ENCODE measurements around the gene AEBP1.
A peak's percentile ranks its signal among the peaks of the same experiment; 100 is the strongest.

The AEBP1 gene
- 0.88 to 15.0 (median 5.0) reads per million in 9 experiments for total RNA-seq

- H3K4me1 Mint-ChIP-seq (ENCODE audit: low read depth in 2 of 2): peaks cover 0 to 3% of the 10 kb centered on the region in 2 donors
- no peaks in the 10 kb centered on the region for H3K36me3 Mint-ChIP-seq (ENCODE audit: insufficient read depth)
- H3K9me3 Mint-ChIP-seq: no peaks in the 10 kb centered on the region
- DNase-seq (no peak), ATAC-seq (replicated peaks) (peak; percentile 75)
- peak within 1 kb of the TSS; percentile 40 to 58 for H3K4me3 Mint-ChIP-seq
- no peak within 1 kb of the TSS for H3K27ac Mint-ChIP-seq
- H3K27me3 Mint-ChIP-seq: peaks cover 31 to 68% of the 10 kb centered on the region in 2 donors
These were observed at the start of gene AEBP1 for GRCh38 chr7:44103923-44104859. Gene AEBP1, plus strand, starts transcription at chr7:44104345. Its CDS starts 321 bp downstream, at chr7:44104666.

- H3K27ac Mint-ChIP-seq: peak overlapping the region in 1 of 2 donors; percentile 65
- DNase-seq: no peak
- ATAC-seq (replicated peaks): no peak
- H3K36me3 Mint-ChIP-seq (ENCODE audit: insufficient read depth): peaks cover 77% of the 10 kb centered on the region
- no peak overlapping the region for H3K4me3 Mint-ChIP-seq
- peaks cover 17 to 20% of the 10 kb centered on the region in 2 donors for H3K4me1 Mint-ChIP-seq (ENCODE audit: low read depth in 2 of 2)
- H3K9me3 Mint-ChIP-seq: no peaks in the 10 kb centered on the region
- H3K27me3 Mint-ChIP-seq: no peaks in the 10 kb centered on the region
These were observed 47.5 kb upstream of the AEBP1 start for GRCh38 chr7:44056681-44057080.

GRCh38 chr7:44057181-44057848 is 46.8 kb upstream of the AEBP1 start:
- H3K36me3 Mint-ChIP-seq (ENCODE audit: insufficient read depth): peaks cover 77% of the 10 kb centered on the region
- no peaks in the 10 kb centered on the region for H3K27me3 Mint-ChIP-seq
- DNase-seq (no peak), ATAC-seq (replicated peaks) (no peak)
- H3K4me3 Mint-ChIP-seq: no peak overlapping the region
- peak overlapping the region in 1 of 2 donors; percentile 65 for H3K27ac Mint-ChIP-seq
- H3K9me3 Mint-ChIP-seq: no peaks in the 10 kb centered on the region
- peaks cover 17 to 20% of the 10 kb centered on the region in 2 donors for H3K4me1 Mint-ChIP-seq (ENCODE audit: low read depth in 2 of 2)

- peaks cover 13 to 16% of the 10 kb centered on the region in 2 donors for H3K4me1 Mint-ChIP-seq (ENCODE audit: low read depth in 2 of 2)
- peaks cover 74% of the 10 kb centered on the region for H3K36me3 Mint-ChIP-seq (ENCODE audit: insufficient read depth)
- no peak for ATAC-seq (replicated peaks)
These were observed 46.0 kb upstream of the AEBP1 start for GRCh38 chr7:44057849-44058758.

DNA sequence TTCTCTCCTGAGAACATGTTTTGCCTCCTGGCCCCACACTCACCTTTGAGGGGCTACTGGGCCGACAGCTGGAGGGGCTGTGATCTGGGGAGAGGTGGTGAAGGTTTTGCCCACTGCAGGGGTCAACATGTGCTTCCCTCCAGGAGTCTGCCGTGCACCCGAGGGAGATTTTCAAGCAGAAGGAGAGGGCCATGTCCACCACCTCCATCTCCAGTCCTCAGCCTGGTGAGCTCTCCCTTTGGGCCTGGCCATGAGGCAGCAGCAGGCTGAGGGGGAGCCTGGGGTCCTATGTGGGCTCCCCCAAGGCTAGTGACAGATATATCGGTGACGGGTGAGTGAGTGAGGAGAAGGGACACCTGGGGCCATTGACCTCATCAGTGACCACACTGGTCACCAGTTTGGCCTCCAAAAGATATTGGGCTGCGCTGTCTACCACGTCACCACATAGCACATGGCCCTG is 45.4 kb upstream of the AEBP1 start:
- Mint-ChIP-seq H3K27ac (peak overlapping the region; percentile 54 to 67), H3K4me1 (ENCODE audit: low read depth in 2 of 2) (peaks cover 13 to 16% of the 10 kb centered on the region in 2 donors), H3K9me3 (no peaks in the 10 kb centered on the region), H3K27me3 (no peaks in the 10 kb centered on the region), H3K36me3 (ENCODE audit: insufficient read depth) (peaks cover 70% of the 10 kb centered on the region), H3K4me3 (no peak overlapping the region)
- ATAC-seq (replicated peaks) (no peak), DNase-seq (no peak)

More at GRCh38 chr7:44057849-44058758, 46.0 kb upstream of the AEBP1 start:
- H3K9me3 Mint-ChIP-seq: no peaks in the 10 kb centered on the region
- peak overlapping the region; percentile 54 to 67 for H3K27ac Mint-ChIP-seq
- no peak for DNase-seq
- no peak overlapping the region for H3K4me3 Mint-ChIP-seq
- no peaks in the 10 kb centered on the region for H3K27me3 Mint-ChIP-seq

DNA sequence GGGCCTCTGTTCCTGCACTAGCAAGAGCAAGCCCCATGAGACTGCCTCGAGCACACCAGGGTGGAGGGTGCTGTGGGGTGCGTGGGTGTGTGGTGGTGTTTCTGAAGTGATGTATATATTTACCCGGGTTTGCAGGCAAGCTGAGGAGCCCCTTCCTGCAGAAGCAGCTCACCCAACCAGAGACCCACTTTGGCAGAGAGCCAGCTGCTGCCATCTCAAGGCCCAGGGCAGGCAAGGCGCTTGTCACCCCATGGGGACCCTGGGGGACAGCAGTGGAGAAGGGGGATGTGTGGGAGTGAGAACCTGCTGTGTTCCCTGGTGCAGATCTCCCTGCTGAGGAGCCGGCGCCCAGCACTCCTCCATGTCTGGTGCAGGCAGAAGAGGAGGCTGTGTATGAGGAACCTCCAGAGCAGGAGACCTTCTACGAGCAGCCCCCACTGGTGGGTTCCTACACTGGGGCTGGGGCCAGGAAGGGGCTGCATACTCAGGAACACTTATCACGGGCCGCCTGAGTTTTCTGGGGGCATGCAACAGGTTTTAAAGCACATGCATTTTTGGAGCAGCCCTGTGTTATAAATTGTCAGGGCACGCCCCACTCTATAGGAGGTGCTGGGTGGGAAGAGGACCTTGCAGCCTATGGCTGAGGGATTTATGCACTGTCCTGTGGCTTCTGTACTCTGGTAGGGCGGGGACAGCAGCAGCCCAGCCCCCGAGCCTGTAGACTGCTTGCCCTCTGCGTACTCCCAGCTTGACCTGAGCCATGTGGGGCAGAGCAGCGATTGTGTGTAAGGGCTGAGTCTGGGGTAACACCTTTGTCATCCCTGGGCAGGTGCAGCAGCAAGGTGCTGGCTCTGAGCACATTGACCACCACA is 44.7 kb upstream of the AEBP1 start:
- peaks cover 66% of the 10 kb centered on the region for H3K36me3 Mint-ChIP-seq (ENCODE audit: insufficient read depth)
- no peak for ATAC-seq (replicated peaks)
- H3K27ac Mint-ChIP-seq: peak overlapping the region; percentile 54 to 79

GRCh38 chr7:44060091-44060947 is 43.8 kb upstream of the AEBP1 start:
- H3K4me3 Mint-ChIP-seq: no peak overlapping the region
- ATAC-seq (replicated peaks) (no peak), DNase-seq (no peak)
- peak overlapping the region in 1 of 2 donors; percentile 79 for H3K27ac Mint-ChIP-seq
- no peaks in the 10 kb centered on the region for H3K27me3 Mint-ChIP-seq
- H3K9me3 Mint-ChIP-seq: no peaks in the 10 kb centered on the region
- peaks cover 12 to 16% of the 10 kb centered on the region in 2 donors for H3K4me1 Mint-ChIP-seq (ENCODE audit: low read depth in 2 of 2)
- H3K36me3 Mint-ChIP-seq (ENCODE audit: insufficient read depth): peaks cover 62% of the 10 kb centered on the region

More for the DNA sequence above, 44.7 kb upstream of the AEBP1 start:
- H3K27me3 Mint-ChIP-seq: no peaks in the 10 kb centered on the region
- H3K4me1 Mint-ChIP-seq (ENCODE audit: low read depth in 2 of 2): peaks cover 13 to 16% of the 10 kb centered on the region in 2 donors
- DNase-seq: no peak
- no peaks in the 10 kb centered on the region for H3K9me3 Mint-ChIP-seq
- H3K4me3 Mint-ChIP-seq: no peak overlapping the region

- H3K4me3 Mint-ChIP-seq: no peak overlapping the region
- H3K27me3 Mint-ChIP-seq: no peaks in the 10 kb centered on the region
- H3K36me3 Mint-ChIP-seq (ENCODE audit: insufficient read depth): peaks cover 59% of the 10 kb centered on the region
- H3K9me3 Mint-ChIP-seq: no peaks in the 10 kb centered on the region
- H3K27ac Mint-ChIP-seq: no peak overlapping the region
- peaks cover 16 to 22% of the 10 kb centered on the region in 2 donors for H3K4me1 Mint-ChIP-seq (ENCODE audit: low read depth in 2 of 2)
- DNase-seq (no peak), ATAC-seq (replicated peaks) (no peak)
These were observed 43.0 kb upstream of the AEBP1 start for GRCh38 chr7:44060948-44061644.

- Mint-ChIP-seq H3K27ac (no peak overlapping the region), H3K4me1 (ENCODE audit: low read depth in 2 of 2) (peaks cover 14 to 24% of the 10 kb centered on the region in 2 donors), H3K36me3 (ENCODE audit: insufficient read depth) (peaks cover 53% of the 10 kb centered on the region)
These were observed 42.4 kb upstream of the AEBP1 start for GRCh38 chr7:44061645-44062179.

DNA sequence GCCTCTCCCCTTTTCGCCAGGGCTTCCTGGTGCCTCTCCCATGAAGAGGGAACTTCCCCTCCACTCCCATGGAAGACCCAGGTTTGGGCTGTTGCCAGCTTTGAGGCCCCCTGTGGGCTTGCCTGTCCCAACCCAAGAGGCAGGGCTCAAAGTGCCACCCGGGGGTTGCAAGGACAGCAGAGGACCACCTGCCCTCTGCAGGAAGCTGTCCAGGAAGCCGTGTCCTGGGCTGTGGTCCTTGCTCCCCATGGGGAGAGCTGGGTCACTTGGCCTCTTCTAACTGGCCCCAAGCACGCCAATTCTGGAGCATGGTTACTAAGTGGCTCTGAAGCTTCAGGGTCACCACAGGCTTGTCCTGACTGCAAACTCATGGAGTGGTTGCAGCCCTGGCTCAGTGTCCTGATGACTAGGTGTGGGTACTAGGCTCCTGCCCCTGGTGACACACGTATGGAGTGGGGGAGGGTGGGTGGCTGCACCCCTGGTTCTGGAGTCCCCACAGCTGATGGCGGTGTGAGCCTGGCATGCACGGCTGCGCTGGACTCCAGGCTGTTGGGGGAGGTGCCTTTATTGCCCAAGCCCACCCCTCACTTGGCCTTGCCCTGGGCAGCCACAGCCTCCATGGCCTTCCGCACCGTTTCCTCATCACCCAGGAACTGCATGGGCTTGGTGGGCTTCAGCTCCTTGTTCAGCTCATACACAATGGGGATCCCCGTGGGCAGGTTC is 41.8 kb upstream of the AEBP1 start:
- H3K4me1 Mint-ChIP-seq (ENCODE audit: low read depth in 2 of 2): peaks cover 14 to 26% of the 10 kb centered on the region in 2 donors
- H3K36me3 Mint-ChIP-seq (ENCODE audit: insufficient read depth): peaks cover 51% of the 10 kb centered on the region
- no peaks in the 10 kb centered on the region for H3K27me3 Mint-ChIP-seq
- H3K4me3 Mint-ChIP-seq: no peak overlapping the region
- H3K9me3 Mint-ChIP-seq: no peaks in the 10 kb centered on the region
- DNase-seq (no peak), ATAC-seq (replicated peaks) (no peak)
- no peak overlapping the region for H3K27ac Mint-ChIP-seq

More at GRCh38 chr7:44061645-44062179, 42.4 kb upstream of the AEBP1 start:
- DNase-seq: no peak
- no peak for ATAC-seq (replicated peaks)
- Mint-ChIP-seq H3K27me3 (no peaks in the 10 kb centered on the region), H3K4me3 (no peak overlapping the region), H3K9me3 (no peaks in the 10 kb centered on the region)
